WTC11 (cell line): ENCODE data around the gene MTF2. TPM values are rescaled to one million over a fixed set of nuclear protein-coding genes. Genes with fewer than 3 reads are reported as not detected.
A peak's percentile ranks its signal among the peaks of the same experiment; 100 is the strongest.
"Not testable (repeated sequence)": the region's sequence is repeated elsewhere in the genome, so short reads cannot be mapped to it uniquely, and the experiment has no call there.

ENCODE experiments used
- ATAC-seq: fragments of 200-7000 bp; cut with Tn5 transposase; 2 replicates; pipeline ENCODE4 v1.10.0; 2021; ENCODE audit warnings: mild to moderate bottlenecking, moderate library complexity
- CTCF ChIA-PET: fragments of 300-600 bp; sonication (Branson Sonifier 250); formaldehyde crosslinking; loops from one replicate; lab custom pipeline; 2021; ENCODE audit warnings: antibody characterized with exemption; lab: Charles Lee
- POLR2A ChIA-PET: fragments of 350-600 bp; sonication (Branson Sonifier 250); formaldehyde crosslinking; loops from one replicate; lab custom pipeline; 2021; ENCODE audit warnings: antibody characterized with exemption; lab: Charles Lee
- DNase-seq: peaks from one replicate; pipeline ENCODE4 v3.0.0; 2021; ENCODE audit warnings: low spot score
- H3K27ac Mint-ChIP-seq: 2 replicates; pipeline ENCODE4 v1.8.0; 2021; ENCODE audit warnings: mixed read lengths
- H3K27me3 Mint-ChIP-seq: 2 replicates; pipeline ENCODE4 v1.8.0; 2021; ENCODE audit warnings: low read depth, mild to moderate bottlenecking, moderate library complexity, mixed read lengths
- H3K36me3 Mint-ChIP-seq: 2 replicates; pipeline ENCODE4 v1.8.0; 2021; ENCODE audit warnings: mixed read lengths
- H3K4me1 Mint-ChIP-seq: 2 replicates; pipeline ENCODE4 v1.8.0; 2022; ENCODE audit warnings: mixed read lengths
- H3K4me3 Mint-ChIP-seq: 2 replicates; pipeline ENCODE4 v1.8.0; 2021; ENCODE audit warnings: mild to moderate bottlenecking, moderate library complexity, mixed read lengths
- H3K9me3 Mint-ChIP-seq: 2 replicates; pipeline ENCODE4 v1.8.0; 2021; ENCODE audit warnings: mixed read lengths
- GTF2I ChIP-seq: fragments of 250-450 bp; sonication (Bioruptor Pico); conservative IDR thresholded peaks from 2 replicates; pipeline ENCODE4 v1.4.0; 2021; ENCODE audit warnings: mild to moderate bottlenecking
- IRF2 ChIP-seq: sonication (generic); formaldehyde crosslinking; IDR thresholded peaks from 2 replicates; pipeline ENCODE4 v1.8.0; 2022; ENCODE audit warnings: low read depth, missing genetic modification reagents, borderline replicate concordance
- JAZF1 ChIP-seq: fragments of 250-450 bp; sonication (Bioruptor Pico); IDR thresholded peaks from 2 replicates; pipeline ENCODE4 v1.9.0; 2021; ENCODE audit warnings: moderate library complexity, mild to moderate bottlenecking, inconsistent platforms
- NR1H2 ChIP-seq: sonication (generic); formaldehyde crosslinking; IDR thresholded peaks from 2 replicates; pipeline ENCODE4 v1.9.0; 2021; ENCODE audit warnings: mild to moderate bottlenecking, moderate library complexity, missing genetic modification reagents
- NR3C1 ChIP-seq: sonication (generic); formaldehyde crosslinking; conservative IDR thresholded peaks from 2 replicates; pipeline ENCODE4 v1.8.1; 2023; ENCODE audit warnings: low read depth, mild to moderate bottlenecking, missing genetic modification reagents
- OVOL2 ChIP-seq: fragments of 250-450 bp; sonication (Bioruptor Pico); IDR thresholded peaks from 2 replicates; pipeline ENCODE4 v1.9.0; 2021; ENCODE audit warnings: mild to moderate bottlenecking, borderline replicate concordance
- PRRX2 ChIP-seq: fragments of 250-450 bp; sonication (Bioruptor Pico); IDR thresholded peaks from 2 replicates; pipeline ENCODE4 v1.8.0; 2021; ENCODE audit warnings: mild to moderate bottlenecking
- SOX15 ChIP-seq: fragments of 250-450 bp; sonication (Bioruptor Pico); IDR thresholded peaks from 2 replicates; pipeline ENCODE4 v1.9.0; 2021; ENCODE audit warnings: mild to moderate bottlenecking
- TCF7 ChIP-seq: sonication (generic); formaldehyde crosslinking; IDR thresholded peaks from 2 replicates; pipeline ENCODE4 v1.8.0; 2022; ENCODE audit warnings: mild to moderate bottlenecking, low read depth, missing genetic modification reagents, moderate library complexity
- TP53 ChIP-seq: sonication (generic); formaldehyde crosslinking; IDR thresholded peaks from 2 replicates; pipeline ENCODE4 v1.8.1; 2023; ENCODE audit warnings: mild to moderate bottlenecking, missing genetic modification reagents
- ZNF138 ChIP-seq: sonication (generic); formaldehyde crosslinking; conservative IDR thresholded peaks from 2 replicates; pipeline ENCODE4 v1.8.1; 2022; ENCODE audit warnings: mild to moderate bottlenecking, moderate library complexity, missing genetic modification reagents
- ZNF416 ChIP-seq: fragments of 250-450 bp; sonication (Bioruptor Pico); IDR thresholded peaks from 2 replicates; pipeline ENCODE4 v1.9.0; 2021; ENCODE audit warnings: mild to moderate bottlenecking, inconsistent platforms
- ZNF423 ChIP-seq: fragments of 250-450 bp; sonication (Bioruptor Pico); IDR thresholded peaks from 2 replicates; pipeline ENCODE4 v2.1.2; 2022; ENCODE audit warnings: mild to moderate bottlenecking, moderate library complexity
- total RNA-seq: library from RNA; stranded (reverse); gene quantifications from 3 replicates; pipeline ENCODE4 v1.2.3, GENCODE V29; 2021
- TF ChIP-seq, protein P1 (sequence below): sonication (generic); formaldehyde crosslinking; IDR thresholded peaks from 2 replicates; pipeline ENCODE4 v1.8.0; 2023; ENCODE audit warnings: missing genetic modification reagents, mild to moderate bottlenecking, borderline replicate concordance
- TF ChIP-seq, protein P2 (sequence below): sonication (generic); formaldehyde crosslinking; conservative IDR thresholded peaks from 2 replicates; pipeline ENCODE4 v1.8.1; 2022; ENCODE audit warnings: mild to moderate bottlenecking, missing genetic modification reagents
- TF ChIP-seq, protein P3 (sequence below): sonication (generic); formaldehyde crosslinking; IDR thresholded peaks from 2 replicates; pipeline ENCODE4 v1.8.1; 2023; ENCODE audit warnings: mild to moderate bottlenecking, moderate library complexity, missing genetic modification reagents
- TF ChIP-seq, protein P4 (sequence below): sonication (generic); formaldehyde crosslinking; IDR thresholded peaks from 2 replicates; pipeline ENCODE4 v1.8.0; 2023; ENCODE audit warnings: missing genetic modification reagents
- TF ChIP-seq, protein P5 (sequence below): sonication (generic); formaldehyde crosslinking; IDR thresholded peaks from 2 replicates; pipeline ENCODE4 v1.8.1; 2022; ENCODE audit warnings: low read depth, mild to moderate bottlenecking, moderate library complexity, missing genetic modification reagents, borderline replicate concordance
- TF ChIP-seq, protein P6 (sequence below): fragments of 250-450 bp; sonication (Bioruptor Pico); IDR thresholded peaks from 2 replicates; pipeline ENCODE4 v2.1.2; 2022; ENCODE audit warnings: mild to moderate bottlenecking, moderate library complexity

Gene MTF2
- total RNA-seq, 1 experiment from 2014 or later, result 111 TPM

DNA sequence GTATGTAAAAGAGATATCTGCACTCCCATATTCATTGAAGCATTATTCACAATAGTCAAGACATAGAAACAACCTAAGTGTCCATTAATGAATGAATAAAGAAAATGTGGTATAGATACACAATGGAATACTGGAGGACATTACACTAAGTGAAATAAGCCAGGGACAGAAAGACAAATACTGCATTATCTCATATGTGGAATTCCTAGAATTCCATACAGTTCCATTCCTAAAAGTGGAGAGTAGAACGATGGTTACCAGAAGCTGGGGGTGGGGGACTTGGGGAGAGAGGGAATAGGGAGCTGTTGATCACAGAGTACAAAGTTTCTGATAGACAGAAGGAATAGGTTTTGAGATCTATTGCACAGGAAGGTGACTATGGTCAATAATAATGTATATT lies 93.7 kb downstream of the MTF2 start:
- ATAC-seq (no peak), DNase-seq (no peak)
- CTCF ChIA-PET, result no interaction called here
- Mint-ChIP-seq H3K9me3 (peaks cover 11% of the 10 kb centered on the region), H3K4me1 (peaks cover 3% of the 10 kb centered on the region; the same call in 1 of the 2 replicates), H3K4me3 (no peak overlapping the region), H3K27me3 (no peaks in the 10 kb centered on the region), H3K27ac (no peak overlapping the region), H3K36me3 (peaks cover 13% of the 10 kb centered on the region)
- POLR2A ChIA-PET, result no interaction called here
- no peak for TF ChIP-seq NR3C1
- no peak for TF ChIP-seq TCF7 (CRISPR knock-in tag)
- no peak for TF ChIP-seq NR1H2 (CRISPR knock-in tag)
- no peak for TF ChIP-seq IRF2 (CRISPR knock-in tag)
- TF ChIP-seq ZNF138, result no peak
- TF ChIP-seq ZNF423 (CRISPR knock-in tag), result no peak
- TF ChIP-seq, protein P1, sequence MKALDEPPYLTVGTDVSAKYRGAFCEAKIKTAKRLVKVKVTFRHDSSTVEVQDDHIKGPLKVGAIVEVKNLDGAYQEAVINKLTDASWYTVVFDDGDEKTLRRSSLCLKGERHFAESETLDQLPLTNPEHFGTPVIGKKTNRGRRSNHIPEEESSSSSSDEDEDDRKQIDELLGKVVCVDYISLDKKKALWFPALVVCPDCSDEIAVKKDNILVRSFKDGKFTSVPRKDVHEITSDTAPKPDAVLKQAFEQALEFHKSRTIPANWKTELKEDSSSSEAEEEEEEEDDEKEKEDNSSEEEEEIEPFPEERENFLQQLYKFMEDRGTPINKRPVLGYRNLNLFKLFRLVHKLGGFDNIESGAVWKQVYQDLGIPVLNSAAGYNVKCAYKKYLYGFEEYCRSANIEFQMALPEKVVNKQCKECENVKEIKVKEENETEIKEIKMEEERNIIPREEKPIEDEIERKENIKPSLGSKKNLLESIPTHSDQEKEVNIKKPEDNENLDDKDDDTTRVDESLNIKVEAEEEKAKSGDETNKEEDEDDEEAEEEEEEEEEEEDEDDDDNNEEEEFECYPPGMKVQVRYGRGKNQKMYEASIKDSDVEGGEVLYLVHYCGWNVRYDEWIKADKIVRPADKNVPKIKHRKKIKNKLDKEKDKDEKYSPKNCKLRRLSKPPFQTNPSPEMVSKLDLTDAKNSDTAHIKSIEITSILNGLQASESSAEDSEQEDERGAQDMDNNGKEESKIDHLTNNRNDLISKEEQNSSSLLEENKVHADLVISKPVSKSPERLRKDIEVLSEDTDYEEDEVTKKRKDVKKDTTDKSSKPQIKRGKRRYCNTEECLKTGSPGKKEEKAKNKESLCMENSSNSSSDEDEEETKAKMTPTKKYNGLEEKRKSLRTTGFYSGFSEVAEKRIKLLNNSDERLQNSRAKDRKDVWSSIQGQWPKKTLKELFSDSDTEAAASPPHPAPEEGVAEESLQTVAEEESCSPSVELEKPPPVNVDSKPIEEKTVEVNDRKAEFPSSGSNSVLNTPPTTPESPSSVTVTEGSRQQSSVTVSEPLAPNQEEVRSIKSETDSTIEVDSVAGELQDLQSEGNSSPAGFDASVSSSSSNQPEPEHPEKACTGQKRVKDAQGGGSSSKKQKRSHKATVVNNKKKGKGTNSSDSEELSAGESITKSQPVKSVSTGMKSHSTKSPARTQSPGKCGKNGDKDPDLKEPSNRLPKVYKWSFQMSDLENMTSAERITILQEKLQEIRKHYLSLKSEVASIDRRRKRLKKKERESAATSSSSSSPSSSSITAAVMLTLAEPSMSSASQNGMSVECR (CRISPR knock-in tag), result no peak
- TF ChIP-seq, protein P2, sequence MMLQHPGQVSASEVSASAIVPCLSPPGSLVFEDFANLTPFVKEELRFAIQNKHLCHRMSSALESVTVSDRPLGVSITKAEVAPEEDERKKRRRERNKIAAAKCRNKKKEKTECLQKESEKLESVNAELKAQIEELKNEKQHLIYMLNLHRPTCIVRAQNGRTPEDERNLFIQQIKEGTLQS (CRISPR knock-in tag), result no peak
- TF ChIP-seq, protein P3, sequence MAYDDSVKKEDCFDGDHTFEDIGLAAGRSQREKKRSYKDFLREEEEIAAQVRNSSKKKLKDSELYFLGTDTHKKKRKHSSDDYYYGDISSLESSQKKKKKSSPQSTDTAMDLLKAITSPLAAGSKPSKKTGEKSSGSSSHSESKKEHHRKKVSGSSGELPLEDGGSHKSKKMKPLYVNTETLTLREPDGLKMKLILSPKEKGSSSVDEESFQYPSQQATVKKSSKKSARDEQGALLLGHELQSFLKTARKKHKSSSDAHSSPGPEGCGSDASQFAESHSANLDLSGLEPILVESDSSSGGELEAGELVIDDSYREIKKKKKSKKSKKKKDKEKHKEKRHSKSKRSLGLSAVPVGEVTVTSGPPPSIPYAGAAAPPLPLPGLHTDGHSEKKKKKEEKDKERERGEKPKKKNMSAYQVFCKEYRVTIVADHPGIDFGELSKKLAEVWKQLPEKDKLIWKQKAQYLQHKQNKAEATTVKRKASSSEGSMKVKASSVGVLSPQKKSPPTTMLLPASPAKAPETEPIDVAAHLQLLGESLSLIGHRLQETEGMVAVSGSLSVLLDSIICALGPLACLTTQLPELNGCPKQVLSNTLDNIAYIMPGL (CRISPR knock-in tag), result no peak
- TF ChIP-seq, protein P4, sequence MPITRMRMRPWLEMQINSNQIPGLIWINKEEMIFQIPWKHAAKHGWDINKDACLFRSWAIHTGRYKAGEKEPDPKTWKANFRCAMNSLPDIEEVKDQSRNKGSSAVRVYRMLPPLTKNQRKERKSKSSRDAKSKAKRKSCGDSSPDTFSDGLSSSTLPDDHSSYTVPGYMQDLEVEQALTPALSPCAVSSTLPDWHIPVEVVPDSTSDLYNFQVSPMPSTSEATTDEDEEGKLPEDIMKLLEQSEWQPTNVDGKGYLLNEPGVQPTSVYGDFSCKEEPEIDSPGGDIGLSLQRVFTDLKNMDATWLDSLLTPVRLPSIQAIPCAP (CRISPR knock-in tag), result no peak
- TF ChIP-seq ZNF416 (CRISPR knock-in tag), result no peak
- TF ChIP-seq PRRX2, result no peak
- no peak for TF ChIP-seq SOX15 (CRISPR knock-in tag)
- TF ChIP-seq, protein P5, sequence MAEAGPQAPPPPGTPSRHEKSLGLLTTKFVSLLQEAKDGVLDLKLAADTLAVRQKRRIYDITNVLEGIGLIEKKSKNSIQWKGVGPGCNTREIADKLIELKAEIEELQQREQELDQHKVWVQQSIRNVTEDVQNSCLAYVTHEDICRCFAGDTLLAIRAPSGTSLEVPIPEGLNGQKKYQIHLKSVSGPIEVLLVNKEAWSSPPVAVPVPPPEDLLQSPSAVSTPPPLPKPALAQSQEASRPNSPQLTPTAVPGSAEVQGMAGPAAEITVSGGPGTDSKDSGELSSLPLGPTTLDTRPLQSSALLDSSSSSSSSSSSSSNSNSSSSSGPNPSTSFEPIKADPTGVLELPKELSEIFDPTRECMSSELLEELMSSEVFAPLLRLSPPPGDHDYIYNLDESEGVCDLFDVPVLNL (CRISPR knock-in tag), result no peak
- no peak for TF ChIP-seq OVOL2 (CRISPR knock-in tag)

DNA sequence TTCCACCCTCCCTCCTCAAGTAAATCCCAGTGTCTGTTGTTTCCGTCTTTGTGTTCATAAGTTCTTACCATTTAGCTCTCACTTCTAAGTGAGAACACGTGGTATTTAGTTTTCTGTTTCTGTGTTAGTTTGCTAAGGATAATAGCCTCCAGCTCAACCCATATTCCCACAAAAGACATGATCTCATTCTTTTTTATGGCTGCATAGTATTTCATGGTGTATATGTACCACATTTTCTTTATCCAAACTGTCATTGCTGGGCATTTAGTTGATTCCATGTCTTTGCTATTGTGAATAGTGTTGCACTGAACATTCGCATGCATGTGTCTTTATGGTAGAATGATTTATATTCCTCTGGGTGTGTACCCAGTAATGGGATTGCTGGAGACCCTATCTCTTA lies 95.6 kb downstream of the MTF2 start:
- CTCF ChIA-PET, ATAC-seq, H3K4me3 Mint-ChIP-seq, DNase-seq, H3K27me3 Mint-ChIP-seq, H3K27ac Mint-ChIP-seq, POLR2A ChIA-PET: not testable (repeated sequence)
- Mint-ChIP-seq H3K36me3 (peaks cover 13% of the 10 kb centered on the region), H3K9me3 (peaks cover 11% of the 10 kb centered on the region), H3K4me1 (peaks cover 13% of the 10 kb centered on the region)

DNA sequence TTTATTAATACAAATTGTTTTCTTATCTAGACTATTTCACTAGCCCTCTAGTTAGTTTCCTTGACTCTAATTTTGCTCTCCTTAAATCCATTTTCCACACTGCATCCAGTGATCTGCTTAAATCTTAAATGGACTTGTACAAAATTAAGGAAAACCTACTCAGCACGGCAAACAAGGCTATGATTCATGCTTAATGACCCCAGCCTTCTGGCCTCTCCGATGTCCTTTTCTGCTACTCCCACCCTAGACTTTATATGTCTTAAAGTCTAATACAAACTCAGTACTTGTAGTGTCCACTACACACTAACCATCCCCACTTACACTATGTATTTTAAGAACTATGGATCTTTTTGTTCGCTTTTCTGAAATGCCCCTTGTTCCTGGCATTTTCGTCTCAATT lies 98.9 kb downstream of the MTF2 start:
- Mint-ChIP-seq H3K9me3 (peaks cover 3% of the 10 kb centered on the region), H3K4me1 (peaks cover 25% of the 10 kb centered on the region), H3K36me3 (peaks cover 5% of the 10 kb centered on the region; the same call in 1 of the 2 replicates), H3K27ac (no peak overlapping the region), H3K27me3 (no peaks in the 10 kb centered on the region), H3K4me3 (peak overlapping the region; percentile 88)
- no peak for ATAC-seq
- no peak for DNase-seq
- POLR2A ChIA-PET, result no interaction called here
- CTCF ChIA-PET, result no interaction called here
- TF ChIP-seq, protein P1 (CRISPR knock-in tag), result no peak
- no peak for TF ChIP-seq TP53 (CRISPR knock-in tag)
- TF ChIP-seq JAZF1 (CRISPR knock-in tag), result no peak
- no peak for TF ChIP-seq GTF2I (CRISPR knock-in tag)
- TF ChIP-seq, protein P6, sequence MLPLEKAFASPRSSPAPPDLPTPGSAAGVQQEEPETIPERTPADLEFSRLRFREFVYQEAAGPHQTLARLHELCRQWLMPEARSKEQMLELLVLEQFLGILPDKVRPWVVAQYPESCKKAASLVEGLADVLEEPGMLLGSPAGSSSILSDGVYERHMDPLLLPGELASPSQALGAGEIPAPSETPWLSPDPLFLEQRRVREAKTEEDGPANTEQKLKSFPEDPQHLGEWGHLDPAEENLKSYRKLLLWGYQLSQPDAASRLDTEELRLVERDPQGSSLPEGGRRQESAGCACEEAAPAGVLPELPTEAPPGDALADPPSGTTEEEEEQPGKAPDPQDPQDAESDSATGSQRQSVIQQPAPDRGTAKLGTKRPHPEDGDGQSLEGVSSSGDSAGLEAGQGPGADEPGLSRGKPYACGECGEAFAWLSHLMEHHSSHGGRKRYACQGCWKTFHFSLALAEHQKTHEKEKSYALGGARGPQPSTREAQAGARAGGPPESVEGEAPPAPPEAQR (CRISPR knock-in tag), result no peak
